ENCODE results near the gene USE1. TPM values are rescaled to one million over a fixed set of nuclear protein-coding genes. Genes with fewer than 3 reads are reported as not detected.

The USE1 gene
- polyA plus RNA-seq, 2 of the 4 experiments (the other 2 are of a cell fraction), result 10.1 to 16.5 TPM

DNA sequence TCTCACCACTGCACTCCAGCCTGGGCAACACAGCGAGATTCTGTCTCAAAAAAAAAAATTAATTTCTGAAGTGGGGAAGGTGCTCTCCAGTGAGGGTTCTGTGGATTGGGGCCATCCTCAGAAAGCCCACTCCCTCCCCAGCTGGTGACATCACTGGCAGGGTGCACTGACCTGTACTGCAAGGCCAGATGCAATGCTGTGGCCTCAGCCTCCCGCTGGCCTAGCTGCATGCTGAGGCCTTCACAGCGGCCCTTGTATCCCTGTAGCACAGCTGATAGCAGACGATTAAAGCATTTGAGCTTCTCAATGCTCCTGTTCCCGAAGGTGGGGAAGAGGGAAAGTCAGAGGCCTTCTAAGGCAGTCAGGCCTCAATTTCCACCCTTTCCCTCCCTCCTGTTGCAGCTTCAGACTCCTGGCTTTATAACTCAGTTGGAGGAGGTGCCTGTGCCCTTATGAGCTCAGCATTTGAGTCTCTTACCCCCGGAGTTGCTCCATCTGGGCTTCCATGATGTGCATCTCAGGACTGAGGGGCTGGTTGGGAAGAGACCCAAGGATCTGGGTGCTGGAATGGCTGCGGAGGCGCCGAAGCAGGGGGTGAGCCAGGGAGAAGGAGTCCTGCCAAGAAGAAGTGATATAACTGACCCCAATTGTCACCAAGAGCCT, 44.1 kb downstream of the USE1 start:
- CTCF ChIA-PET, result interaction anchor here (0.6 to 8.0 kb wide), 11 partner anchors 9 to 525 kb away, joined by 3 to 77 read pairs (median 4); partner anchors contain the start of genes ANKLE1 and USE1

DNA sequence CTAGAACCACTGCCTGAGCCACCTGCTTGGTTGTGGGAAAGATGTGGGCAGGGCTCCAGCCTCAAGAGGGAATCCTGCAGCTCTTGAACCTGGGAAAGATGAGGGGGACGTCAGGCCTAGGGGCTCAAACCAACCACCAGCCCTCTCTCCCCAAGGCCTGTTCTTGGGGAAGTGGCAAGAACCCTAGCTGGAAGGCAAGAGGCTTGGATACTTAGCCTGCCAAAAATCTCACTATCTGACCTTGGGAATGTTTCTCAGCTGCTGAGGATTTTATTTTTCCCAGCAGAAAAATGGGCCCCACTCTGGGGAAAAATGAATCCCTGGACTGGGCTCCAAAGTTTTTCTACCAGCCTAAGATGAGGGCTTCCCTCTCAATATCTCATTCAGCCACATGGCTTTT, 44.8 kb downstream of the USE1 start:
- ChIA-PET CTCF (interaction anchor here (0.6 to 8.0 kb wide), 27 partner anchors 8 to 545 kb away, joined by 3 to 77 read pairs (median 4); partner anchors contain the start of genes ANKLE1, OCEL1 and USE1), POLR2A (no interaction called here)
- ATAC-seq (no peak), DNase-seq (ENCODE audit: low read depth in 1 of 2, low spot score in 1 of 2) (no peak), FAIRE-seq (no peak)
- Histone ChIP-seq H3K4me1 (no peaks in the 10 kb centered on the region; the same call in 2 of the 3 replicates), H3K4me3 (no peak overlapping the region), H3K9me3 (no peaks in the 10 kb centered on the region), H3K27ac (no peak overlapping the region), H3K4me2 (no peak overlapping the region)
- no peak for TF ChIP-seq ESRRA (IDR thresholded peaks at IDR 0.05; ENCODE audit: borderline replicate concordance, low read length)
- 17% methylated on average over 1 of the region's 1 CpG for WGBS (ENCODE audit: missing lambda C conversion rate)

More for the DNA sequence above, 44.1 kb downstream of the USE1 start:
- Histone ChIP-seq H3K27ac (no peak overlapping the region), H3K4me1 (no peaks in the 10 kb centered on the region; the same call in 2 of the 3 replicates), H3K4me3 (no peak overlapping the region), H3K9me3 (no peaks in the 10 kb centered on the region), H3K4me2 (no peak overlapping the region)
- WGBS (ENCODE audit: missing lambda C conversion rate), result 88% methylated on average over 5 of the region's 9 CpGs
- DNase-seq (ENCODE audit: low read depth in 1 of 2, low spot score in 1 of 2) (no peak), ATAC-seq (no peak), FAIRE-seq (no peak)
- TF ChIP-seq ZSCAN20 (CRISPR knock-in tag; IDR thresholded peaks at IDR 0.05) (no peak), BHLHE40 (IDR thresholded peaks at IDR 0.05; ENCODE audit: low read depth, low read length) (no peak), SMC3 (IDR thresholded peaks at IDR 0.05) (no peak), MAZ (IDR thresholded peaks at IDR 0.05; ENCODE audit: borderline replicate concordance, low read depth, low read length) (no peak)
- TF ChIP-seq, protein P1, sequence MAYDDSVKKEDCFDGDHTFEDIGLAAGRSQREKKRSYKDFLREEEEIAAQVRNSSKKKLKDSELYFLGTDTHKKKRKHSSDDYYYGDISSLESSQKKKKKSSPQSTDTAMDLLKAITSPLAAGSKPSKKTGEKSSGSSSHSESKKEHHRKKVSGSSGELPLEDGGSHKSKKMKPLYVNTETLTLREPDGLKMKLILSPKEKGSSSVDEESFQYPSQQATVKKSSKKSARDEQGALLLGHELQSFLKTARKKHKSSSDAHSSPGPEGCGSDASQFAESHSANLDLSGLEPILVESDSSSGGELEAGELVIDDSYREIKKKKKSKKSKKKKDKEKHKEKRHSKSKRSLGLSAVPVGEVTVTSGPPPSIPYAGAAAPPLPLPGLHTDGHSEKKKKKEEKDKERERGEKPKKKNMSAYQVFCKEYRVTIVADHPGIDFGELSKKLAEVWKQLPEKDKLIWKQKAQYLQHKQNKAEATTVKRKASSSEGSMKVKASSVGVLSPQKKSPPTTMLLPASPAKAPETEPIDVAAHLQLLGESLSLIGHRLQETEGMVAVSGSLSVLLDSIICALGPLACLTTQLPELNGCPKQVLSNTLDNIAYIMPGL (CRISPR knock-in tag; IDR thresholded peaks at IDR 0.05; ENCODE audit: borderline replicate concordance), result no peak
- TF ChIP-seq, protein P2, sequence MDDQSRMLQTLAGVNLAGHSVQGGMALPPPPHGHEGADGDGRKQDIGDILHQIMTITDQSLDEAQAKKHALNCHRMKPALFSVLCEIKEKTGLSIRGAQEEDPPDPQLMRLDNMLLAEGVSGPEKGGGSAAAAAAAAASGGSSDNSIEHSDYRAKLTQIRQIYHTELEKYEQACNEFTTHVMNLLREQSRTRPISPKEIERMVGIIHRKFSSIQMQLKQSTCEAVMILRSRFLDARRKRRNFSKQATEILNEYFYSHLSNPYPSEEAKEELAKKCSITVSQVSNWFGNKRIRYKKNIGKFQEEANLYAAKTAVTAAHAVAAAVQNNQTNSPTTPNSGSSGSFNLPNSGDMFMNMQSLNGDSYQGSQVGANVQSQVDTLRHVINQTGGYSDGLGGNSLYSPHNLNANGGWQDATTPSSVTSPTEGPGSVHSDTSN (IDR thresholded peaks at IDR 0.05), result no peak
- TF ChIP-seq, protein P3, sequence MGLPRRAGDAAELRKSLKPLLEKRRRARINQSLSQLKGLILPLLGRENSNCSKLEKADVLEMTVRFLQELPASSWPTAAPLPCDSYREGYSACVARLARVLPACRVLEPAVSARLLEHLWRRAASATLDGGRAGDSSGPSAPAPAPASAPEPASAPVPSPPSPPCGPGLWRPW (IDR thresholded peaks at IDR 0.05), result no peak
- POLR2A ChIA-PET, result interaction anchor here (0.7 kb wide), 1 partner anchor 7 kb away, joined by 3 read pairs; no protein-coding TSS in a partner anchor

DNA sequence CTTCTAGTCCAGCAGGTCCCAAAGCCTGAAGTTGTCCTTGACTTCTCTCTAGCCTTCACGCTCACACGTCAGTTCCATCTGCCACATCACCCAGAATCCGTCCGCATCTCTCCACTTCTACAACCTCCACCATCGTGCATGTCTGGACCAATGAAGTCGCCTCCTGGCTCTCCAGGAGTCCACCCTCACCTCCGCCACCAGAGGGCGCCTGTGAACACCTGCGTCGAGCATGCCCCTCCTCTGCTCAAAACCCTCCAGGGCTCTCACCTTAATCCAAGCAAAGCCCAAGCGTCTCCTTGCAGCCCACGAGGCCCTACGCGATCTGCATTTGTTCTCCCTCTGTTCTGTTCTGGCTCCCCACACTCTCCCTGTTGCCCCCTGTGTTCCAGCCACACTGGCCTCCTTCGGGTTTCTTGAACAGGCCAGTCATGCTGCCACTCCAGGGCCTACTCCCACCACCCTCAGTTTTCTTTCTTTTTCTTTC, 45.7 kb downstream of the USE1 start:
- POLR2A ChIA-PET, result no interaction called here
- TF ChIP-seq RARB (CRISPR knock-in tag; IDR thresholded peaks at IDR 0.05), result no peak
- TF ChIP-seq, protein P4, sequence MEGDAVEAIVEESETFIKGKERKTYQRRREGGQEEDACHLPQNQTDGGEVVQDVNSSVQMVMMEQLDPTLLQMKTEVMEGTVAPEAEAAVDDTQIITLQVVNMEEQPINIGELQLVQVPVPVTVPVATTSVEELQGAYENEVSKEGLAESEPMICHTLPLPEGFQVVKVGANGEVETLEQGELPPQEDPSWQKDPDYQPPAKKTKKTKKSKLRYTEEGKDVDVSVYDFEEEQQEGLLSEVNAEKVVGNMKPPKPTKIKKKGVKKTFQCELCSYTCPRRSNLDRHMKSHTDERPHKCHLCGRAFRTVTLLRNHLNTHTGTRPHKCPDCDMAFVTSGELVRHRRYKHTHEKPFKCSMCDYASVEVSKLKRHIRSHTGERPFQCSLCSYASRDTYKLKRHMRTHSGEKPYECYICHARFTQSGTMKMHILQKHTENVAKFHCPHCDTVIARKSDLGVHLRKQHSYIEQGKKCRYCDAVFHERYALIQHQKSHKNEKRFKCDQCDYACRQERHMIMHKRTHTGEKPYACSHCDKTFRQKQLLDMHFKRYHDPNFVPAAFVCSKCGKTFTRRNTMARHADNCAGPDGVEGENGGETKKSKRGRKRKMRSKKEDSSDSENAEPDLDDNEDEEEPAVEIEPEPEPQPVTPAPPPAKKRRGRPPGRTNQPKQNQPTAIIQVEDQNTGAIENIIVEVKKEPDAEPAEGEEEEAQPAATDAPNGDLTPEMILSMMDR (IDR thresholded peaks at IDR 0.05), result peak; percentile 75
- peak; percentile 55 to 63 for TF ChIP-seq RAD21 (conservative IDR thresholded peaks at IDR 0.05 in 1 of 2, IDR thresholded peaks at IDR 0.05 in 1 of 2)
- TF ChIP-seq, protein P5, sequence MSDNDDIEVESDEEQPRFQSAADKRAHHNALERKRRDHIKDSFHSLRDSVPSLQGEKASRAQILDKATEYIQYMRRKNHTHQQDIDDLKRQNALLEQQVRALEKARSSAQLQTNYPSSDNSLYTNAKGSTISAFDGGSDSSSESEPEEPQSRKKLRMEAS (IDR thresholded peaks at IDR 0.05), result peak; percentile 76
- peak; percentile 75 for TF ChIP-seq SMC3 (IDR thresholded peaks at IDR 0.05)
- TF ChIP-seq RFX5 (IDR thresholded peaks at IDR 0.05), result no peak
- no peaks in the 10 kb centered on the region for H3K4me1 ChIP-seq
- peak overlapping the region; percentile 14; the same call in 1 of the 3 replicates for H3K4me2 ChIP-seq
- WGBS (ENCODE audit: missing lambda C conversion rate), result 7% methylated on average over 15 of the region's 15 CpGs
- CTCF ChIA-PET, result interaction anchor here (0.6 to 8.0 kb wide), 27 partner anchors 11 to 603 kb away, joined by 3 to 77 read pairs (median 4); partner anchors contain the start of genes ANKLE1 and OCEL1
- H3K4me3 ChIP-seq, result no peak overlapping the region
- peak; percentile 87 to 89 for DNase-seq (ENCODE audit: low read depth in 1 of 2, low spot score in 1 of 2)
- H3K27ac ChIP-seq, result peak overlapping the region; percentile 47 to 75; a peak in 3 of 6 replicates
- FAIRE-seq, result no peak
- no peaks in the 10 kb centered on the region for H3K9me3 ChIP-seq
- ATAC-seq, result peak; percentile 99
